B cell (primary cell): ENCODE results near the gene BACH2.

Experiments used
- CTCF ChIP-seq: fragments of 200-600 bp; IDR thresholded peaks from one replicate; pipeline ENCODE4 v1.8.0; 2022; ENCODE audit warnings: antibody characterized with exemption, mild to moderate bottlenecking
- EZH2 ChIP-seq: IDR thresholded peaks from 2 replicates; pipeline ENCODE4 v1.6.1; 2012; ENCODE audit warnings: borderline replicate concordance, low read depth, mild to moderate bottlenecking, moderate library complexity, low read length; ENCODE audit not compliant: insufficient read depth, poor library complexity, severe bottlenecking

- TF ChIP-seq CTCF (no peak), EZH2 (no peak)
Observed at GRCh38 chr6:89941031-89941762, 355.4 kb downstream of the BACH2 start.
